Measurements from ENCODE around the gene GZF1. TPM values are rescaled to one million over a fixed set of nuclear protein-coding genes. Genes with fewer than 3 reads are reported as not detected.

GZF1 gene
- total and polyA plus RNA-seq, 2 experiments from 2014 or later, result 5.9 to 11.0 TPM

GRCh38 chr20:23406880-23407279 lies 44.9 kb downstream of the GZF1 start:
- 92 to 98% methylated on average over 1 of the region's 1 CpG for WGBS, 2 experiments (ENCODE audit: low coverage in 1 of 2, low lambda C conversion rate in 2 of 2, missing lambda C conversion rate in 2 of 2)
- in situ Hi-C loops (cut with MboI), result no loop called here
- no peak for DNase-seq
- TF ChIP-seq EZH2 (IDR thresholded peaks at IDR 0.05; ENCODE audit: insufficient read depth, poor library complexity, severe bottlenecking), result no peak
- no peak for TF ChIP-seq EZH2phosphoT487 (IDR thresholded peaks at IDR 0.05; ENCODE audit: insufficient read depth, low read depth)
- Histone ChIP-seq H3K27me3 (replicated peaks; ENCODE audit: insufficient read depth) (no peaks in the 10 kb centered on the region), H3K9me2 (ENCODE audit: insufficient read depth) (no peaks in the 10 kb centered on the region), H4K20me1 (ENCODE audit: insufficient read depth) (peaks cover 9% of the 10 kb centered on the region; the same call in 1 of the 2 replicates), H3K27ac (no peak overlapping the region), H3K79me2 (ENCODE audit: insufficient read depth) (peaks cover 100% of the 10 kb centered on the region), H3F3A (ENCODE audit: insufficient read depth) (no peaks in the 10 kb centered on the region), H3K9ac (no peak overlapping the region), H3K4me3 (no peak overlapping the region), H3K4me2 (ENCODE audit: unreplicated experiment) (no peak overlapping the region), H3K36me3 (ENCODE audit: low read depth) (no peaks in the 10 kb centered on the region), H2AFZ (no peak overlapping the region), H3K4me1 (ENCODE audit: insufficient read depth) (peaks cover 22% of the 10 kb centered on the region), H3K9me3 (ENCODE audit: low read depth) (no peaks in the 10 kb centered on the region)

- Histone ChIP-seq H3K36me3 (ENCODE audit: low read depth) (no peaks in the 10 kb centered on the region), H3K4me2 (ENCODE audit: unreplicated experiment) (no peak overlapping the region), H3K4me3 (no peak overlapping the region), H3K4me1 (ENCODE audit: insufficient read depth) (peaks cover 28% of the 10 kb centered on the region), H3K79me2 (ENCODE audit: insufficient read depth) (peaks cover 100% of the 10 kb centered on the region), H2AFZ (no peak overlapping the region), H3K27me3 (replicated peaks; ENCODE audit: insufficient read depth) (no peaks in the 10 kb centered on the region), H3K27ac (no peak overlapping the region), H3K9me2 (ENCODE audit: insufficient read depth) (no peaks in the 10 kb centered on the region), H3K9me3 (ENCODE audit: low read depth) (no peaks in the 10 kb centered on the region), H3K9ac (no peak overlapping the region), H3F3A (ENCODE audit: insufficient read depth) (no peaks in the 10 kb centered on the region), H4K20me1 (ENCODE audit: insufficient read depth) (peaks cover 9% of the 10 kb centered on the region; the same call in 1 of the 2 replicates)
- DNase-seq, result no peak
- in situ Hi-C loops (cut with MboI), result no loop called here
- no peak for TF ChIP-seq EZH2 (IDR thresholded peaks at IDR 0.05; ENCODE audit: insufficient read depth, poor library complexity, severe bottlenecking)
- TF ChIP-seq EZH2phosphoT487 (IDR thresholded peaks at IDR 0.05; ENCODE audit: insufficient read depth, low read depth), result no peak
- 96 to 97% methylated on average over 2 of the region's 2 CpGs for WGBS, 2 experiments (ENCODE audit: low coverage in 1 of 2, low lambda C conversion rate in 2 of 2, missing lambda C conversion rate in 2 of 2)
These were observed 45.9 kb downstream of the GZF1 start for GRCh38 chr20:23407781-23408464.

GRCh38 chr20:23408957-23409356 lies 47.0 kb downstream of the GZF1 start:
- H3K4me1 ChIP-seq (ENCODE audit: insufficient read depth), result peaks cover 26% of the 10 kb centered on the region
- H3K9me2 ChIP-seq (ENCODE audit: insufficient read depth), result no peaks in the 10 kb centered on the region
- peaks cover 9% of the 10 kb centered on the region for H4K20me1 ChIP-seq (ENCODE audit: insufficient read depth)
- H3K27me3 ChIP-seq (replicated peaks; ENCODE audit: insufficient read depth), result no peaks in the 10 kb centered on the region
- no peak for TF ChIP-seq EZH2 (IDR thresholded peaks at IDR 0.05; ENCODE audit: insufficient read depth, poor library complexity, severe bottlenecking)
- TF ChIP-seq EZH2phosphoT487 (IDR thresholded peaks at IDR 0.05; ENCODE audit: insufficient read depth, low read depth), result no peak
- H3K9ac ChIP-seq, result no peak overlapping the region
- no peak overlapping the region for H3K27ac ChIP-seq
- H3F3A ChIP-seq (ENCODE audit: insufficient read depth), result no peaks in the 10 kb centered on the region
- no peak overlapping the region for H3K4me2 ChIP-seq (ENCODE audit: unreplicated experiment)
- WGBS, 2 experiments (ENCODE audit: low coverage in 1 of 2, low lambda C conversion rate in 2 of 2, missing lambda C conversion rate in 2 of 2), result 100% methylated on average over 2 of the region's 2 CpGs
- peaks cover 100% of the 10 kb centered on the region for H3K79me2 ChIP-seq (ENCODE audit: insufficient read depth)
- in situ Hi-C loops (cut with MboI), result no loop called here
- no peaks in the 10 kb centered on the region for H3K9me3 ChIP-seq (ENCODE audit: low read depth)
- no peak for DNase-seq
- H3K36me3 ChIP-seq (ENCODE audit: low read depth), result no peaks in the 10 kb centered on the region
- H3K4me3 ChIP-seq, result no peak overlapping the region
- H2AFZ ChIP-seq, result no peak overlapping the region

- no peak overlapping the region for H3K27ac ChIP-seq
- 78 to 83% methylated on average over 3 of the region's 3 CpGs for WGBS, 2 experiments (ENCODE audit: low coverage in 1 of 2, low lambda C conversion rate in 2 of 2, missing lambda C conversion rate in 2 of 2)
- in situ Hi-C loops (cut with MboI), result no loop called here
These were observed 47.8 kb downstream of the GZF1 start for GRCh38 chr20:23409800-23410199.

More at GRCh38 chr20:23409800-23410199, 47.8 kb downstream of the GZF1 start:
- Histone ChIP-seq H3F3A (ENCODE audit: insufficient read depth) (no peaks in the 10 kb centered on the region), H3K9me2 (ENCODE audit: insufficient read depth) (no peaks in the 10 kb centered on the region), H3K9me3 (ENCODE audit: low read depth) (no peaks in the 10 kb centered on the region), H3K4me1 (ENCODE audit: insufficient read depth) (peaks cover 19% of the 10 kb centered on the region), H3K4me3 (no peak overlapping the region), H3K27me3 (replicated peaks; ENCODE audit: insufficient read depth) (no peaks in the 10 kb centered on the region), H3K79me2 (ENCODE audit: insufficient read depth) (peaks cover 100% of the 10 kb centered on the region), H3K4me2 (ENCODE audit: unreplicated experiment) (no peak overlapping the region), H4K20me1 (ENCODE audit: insufficient read depth) (peaks cover 5% of the 10 kb centered on the region), H2AFZ (no peak overlapping the region), H3K36me3 (ENCODE audit: low read depth) (no peaks in the 10 kb centered on the region), H3K9ac (no peak overlapping the region)
- DNase-seq, result no peak
- TF ChIP-seq EZH2 (IDR thresholded peaks at IDR 0.05; ENCODE audit: insufficient read depth, poor library complexity, severe bottlenecking), result no peak
- no peak for TF ChIP-seq EZH2phosphoT487 (IDR thresholded peaks at IDR 0.05; ENCODE audit: insufficient read depth, low read depth)

Measured in GM23248 (cell line).